SU-DHL-6 (cell line): ENCODE results near the gene XRCC2.

Experiments used
- H2AFZ ChIP-seq: fragments of 200-600 bp; sonication (generic); 2 replicates; pipeline ENCODE4 v1.6.1; 2014; ENCODE audit warnings: low read depth, mild to moderate bottlenecking, moderate library complexity, mixed read lengths, antibody characterized with exemption, low read length; ENCODE audit not compliant: severe bottlenecking
- H3F3A ChIP-seq: fragments of 200-600 bp; shearing (Covaris generic); 2 replicates; pipeline ENCODE4 v1.6.0; 2016; ENCODE audit warnings: antibody characterized with exemption, mild to moderate bottlenecking; ENCODE audit not compliant: insufficient read depth
- H3K27ac ChIP-seq: fragments of 200-600 bp; sonication (generic); 2 replicates; pipeline ENCODE4 v1.5.1; 2016; ENCODE audit warnings: low read depth, mild to moderate bottlenecking, low read length, moderate library complexity, mixed read lengths
- H3K27me3 ChIP-seq: fragments of 200-600 bp; sonication (generic), shearing (Covaris generic); 2 replicates; pipeline ENCODE4 v1.6.0; 2014; ENCODE audit warnings: mild to moderate bottlenecking, low read length
- H3K36me3 ChIP-seq: fragments of 200-600 bp; sonication (generic); 2 replicates; pipeline ENCODE4 v1.6.1; 2014; ENCODE audit warnings: mild to moderate bottlenecking, low read length, mixed read lengths
- H3K4me2 ChIP-seq: fragments of 300-600, 200-600 bp; shearing (Covaris generic), sonication (generic); 2 replicates; pipeline ENCODE4 v1.6.0; 2014; ENCODE audit warnings: low read length, low read depth, mild to moderate bottlenecking; ENCODE audit not compliant: poor library complexity, severe bottlenecking
- H3K4me3 ChIP-seq: fragments of 200-600 bp; sonication (generic); 2 replicates; pipeline ENCODE4 v1.5.1; 2014; ENCODE audit warnings: antibody characterized with exemption, low read length, mild to moderate bottlenecking, mixed read lengths; ENCODE audit not compliant: insufficient read depth, poor library complexity, severe bottlenecking
- H3K79me2 ChIP-seq: fragments of 200-600 bp; sonication (generic); 2 replicates; pipeline ENCODE4 v1.6.1; 2014; ENCODE audit warnings: mild to moderate bottlenecking, low read length, moderate library complexity; ENCODE audit not compliant: insufficient read depth
- H3K9ac ChIP-seq: fragments of 200-600 bp; sonication (generic); 2 replicates; pipeline ENCODE4 v1.7.0; 2014; ENCODE audit warnings: mild to moderate bottlenecking, low read length
- H3K9me2 ChIP-seq: fragments of 200-600 bp; sonication (generic); replicated peaks from 2 replicates; pipeline ENCODE4 v1.6.1; 2014; ENCODE audit warnings: low read length; ENCODE audit not compliant: insufficient read depth
- H3K9me3 ChIP-seq: fragments of 200-600 bp; sonication (generic); 2 replicates; pipeline ENCODE4 v1.6.1; 2014; ENCODE audit warnings: low read length, mixed read lengths; ENCODE audit not compliant: insufficient read depth
- H4K20me1 ChIP-seq: fragments of 200-600 bp; sonication (generic); 2 replicates; pipeline ENCODE4 v1.6.1; 2014; ENCODE audit warnings: low read depth, mild to moderate bottlenecking, antibody characterized with exemption, low read length, moderate library complexity, mixed read lengths
- CTCF ChIP-seq: fragments of 200-600 bp; sonication (generic); IDR thresholded peaks from one replicate; pipeline ENCODE4 v1.5.1; 2017; ENCODE audit warnings: antibody characterized with exemption, mild to moderate bottlenecking, low read length, moderate library complexity; ENCODE audit not compliant: insufficient read depth, poor library complexity, severe bottlenecking
- EZH2phosphoT487 ChIP-seq: fragments of 200-600 bp; sonication (generic), shearing (Covaris generic); conservative IDR thresholded peaks from 2 replicates; pipeline ENCODE4 v1.6.1; 2018; ENCODE audit warnings: mild to moderate bottlenecking, antibody characterized with exemption, low read length, moderate library complexity, mixed read lengths

The XRCC2 gene

GRCh38 chr7:152600266-152600665, 75.7 kb downstream of the XRCC2 start:
- Histone ChIP-seq H3K9ac (no peak overlapping the region), H3K9me2 (no peaks in the 10 kb centered on the region), H3K9me3 (no peaks in the 10 kb centered on the region), H3K36me3 (no peaks in the 10 kb centered on the region), H3K27me3 (no peaks in the 10 kb centered on the region), H3K4me2 (no peak overlapping the region), H3K4me3 (no peak overlapping the region), H4K20me1 (no peaks in the 10 kb centered on the region), H3F3A (no peaks in the 10 kb centered on the region), H2AFZ (no peak overlapping the region), H3K27ac (no peak overlapping the region), H3K79me2 (no peaks in the 10 kb centered on the region)
- TF ChIP-seq EZH2phosphoT487 (no peak), CTCF (no peak)

DNA sequence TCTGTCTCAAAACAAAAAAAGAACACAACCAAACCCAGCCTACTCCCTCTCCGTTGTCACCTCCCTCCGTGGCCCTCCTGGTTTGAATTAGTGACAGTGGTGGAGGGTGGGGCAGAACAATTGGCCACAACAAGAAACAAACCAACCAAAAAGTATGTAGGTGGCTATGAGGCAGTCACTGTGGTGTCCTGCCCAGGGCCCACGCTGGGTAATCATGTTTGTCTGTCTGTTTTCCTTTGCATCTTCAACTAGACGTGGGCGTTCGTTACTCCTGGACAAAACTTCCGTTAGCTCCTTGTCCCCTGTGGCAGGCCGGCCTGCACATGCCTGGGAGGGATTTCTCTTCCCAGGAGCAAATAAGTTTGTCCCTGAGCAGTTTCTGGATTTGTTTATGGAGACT, 78.4 kb downstream of the XRCC2 start:
- Histone ChIP-seq H3K27ac (no peak overlapping the region), H3K9me2 (no peaks in the 10 kb centered on the region), H3K9ac (no peak overlapping the region), H3K4me3 (no peak overlapping the region), H2AFZ (no peak overlapping the region), H3K79me2 (no peaks in the 10 kb centered on the region), H3K27me3 (no peaks in the 10 kb centered on the region), H3K9me3 (no peaks in the 10 kb centered on the region), H4K20me1 (no peaks in the 10 kb centered on the region), H3K36me3 (no peaks in the 10 kb centered on the region), H3K4me2 (no peak overlapping the region), H3F3A (no peaks in the 10 kb centered on the region)
- TF ChIP-seq EZH2phosphoT487, result no peak
- no peak for TF ChIP-seq CTCF

- no peak overlapping the region for H3K9ac ChIP-seq
- H3K9me2 ChIP-seq, result no peaks in the 10 kb centered on the region
- no peak for TF ChIP-seq CTCF
- TF ChIP-seq EZH2phosphoT487, result no peak
- no peaks in the 10 kb centered on the region for H3K36me3 ChIP-seq
- H3K79me2 ChIP-seq, result no peaks in the 10 kb centered on the region
- no peak overlapping the region for H2AFZ ChIP-seq
- H3F3A ChIP-seq, result no peaks in the 10 kb centered on the region
- no peak overlapping the region for H3K4me3 ChIP-seq
- H3K27ac ChIP-seq, result no peak overlapping the region
- H3K9me3 ChIP-seq, result no peaks in the 10 kb centered on the region
- H4K20me1 ChIP-seq, result no peaks in the 10 kb centered on the region
- no peaks in the 10 kb centered on the region for H3K27me3 ChIP-seq
- H3K4me2 ChIP-seq, result no peak overlapping the region
These were observed 79.1 kb downstream of the XRCC2 start for GRCh38 chr7:152596824-152597223.
